ENCODE data around the gene ABCA13. TPM values are rescaled to one million over a fixed set of nuclear protein-coding genes. Genes with fewer than 3 reads are reported as not detected.

The ABCA13 gene
- total RNA-seq, 3 donors from 2014 or later (not counting 1 experiment from before 2014, with no cell fraction given) = 0.05 to 0.09 TPM; not detected in 1

- no peak for ATAC-seq
- Histone ChIP-seq H3K4me3 (ENCODE audit: low read length) (no peak overlapping the region), H3K4me1 (ENCODE audit: control insufficient read depth, insufficient read depth, low read length) (no peaks in the 10 kb centered on the region), H3K9me3 (ENCODE audit: control insufficient read depth, insufficient read depth, low read length) (no peaks in the 10 kb centered on the region), H3K36me3 (ENCODE audit: control insufficient read depth, insufficient read depth, low read length) (no peaks in the 10 kb centered on the region), H3K27ac (ENCODE audit: low read length) (no peak overlapping the region), H3K27me3 (ENCODE audit: control insufficient read depth, insufficient read depth, low read length) (no peaks in the 10 kb centered on the region)
- 100% methylated on average over 1 of the region's 1 CpG for WGBS (ENCODE audit: insufficient coverage)
- H3K27ac Mint-ChIP-seq = no peak overlapping the region
- no peak for DNase-seq
- intact Hi-C loops (cut with micrococcal nuclease) = no loop called here
- peaks cover 2 to 16% of the 10 kb centered on the region in 2 donors for H3K27me3 Mint-ChIP-seq (ENCODE audit: low read depth in 2 of 2)
- H3K36me3 Mint-ChIP-seq = no peaks in the 10 kb centered on the region
- TF ChIP-seq CTCF (IDR thresholded peaks at IDR 0.05) = no peak
- no peaks in the 10 kb centered on the region for H3K4me1 Mint-ChIP-seq
- no peak overlapping the region for H3K4me3 Mint-ChIP-seq
- peaks cover 0 to 4% of the 10 kb centered on the region in 2 donors for H3K9me3 Mint-ChIP-seq
Measured at GRCh38 chr7:48209004-48209600, 37.8 kb downstream of the ABCA13 start.

GRCh38 chr7:48213226-48213625, 42.0 kb downstream of the ABCA13 start:
- H3K4me3 Mint-ChIP-seq = no peak overlapping the region
- H3K4me1 ChIP-seq (ENCODE audit: control insufficient read depth, insufficient read depth, low read length) = no peaks in the 10 kb centered on the region
- no peak overlapping the region for H3K4me3 ChIP-seq (ENCODE audit: low read length)
- H3K27ac Mint-ChIP-seq = no peak overlapping the region
- H3K36me3 Mint-ChIP-seq = peaks cover 10% of the 10 kb centered on the region
- peaks cover 2 to 29% of the 10 kb centered on the region in 2 donors for H3K27me3 Mint-ChIP-seq (ENCODE audit: low read depth in 2 of 2)
- DNase-seq (no peak), ATAC-seq (no peak)
- no peaks in the 10 kb centered on the region for H3K36me3 ChIP-seq (ENCODE audit: control insufficient read depth, insufficient read depth, low read length)
- peaks cover 0 to 4% of the 10 kb centered on the region in 2 donors for H3K9me3 Mint-ChIP-seq
- no peak overlapping the region for H3K27ac ChIP-seq (ENCODE audit: low read length)
- no peaks in the 10 kb centered on the region for H3K9me3 ChIP-seq (ENCODE audit: control insufficient read depth, insufficient read depth, low read length)
- no peak for TF ChIP-seq CTCF (IDR thresholded peaks at IDR 0.05)
- no peaks in the 10 kb centered on the region for H3K4me1 Mint-ChIP-seq
- WGBS (ENCODE audit: insufficient coverage) = 93% methylated on average over 1 of the region's 1 CpG
- no peaks in the 10 kb centered on the region for H3K27me3 ChIP-seq (ENCODE audit: control insufficient read depth, insufficient read depth, low read length)
- intact Hi-C loops (cut with micrococcal nuclease) = no loop called here

DNA sequence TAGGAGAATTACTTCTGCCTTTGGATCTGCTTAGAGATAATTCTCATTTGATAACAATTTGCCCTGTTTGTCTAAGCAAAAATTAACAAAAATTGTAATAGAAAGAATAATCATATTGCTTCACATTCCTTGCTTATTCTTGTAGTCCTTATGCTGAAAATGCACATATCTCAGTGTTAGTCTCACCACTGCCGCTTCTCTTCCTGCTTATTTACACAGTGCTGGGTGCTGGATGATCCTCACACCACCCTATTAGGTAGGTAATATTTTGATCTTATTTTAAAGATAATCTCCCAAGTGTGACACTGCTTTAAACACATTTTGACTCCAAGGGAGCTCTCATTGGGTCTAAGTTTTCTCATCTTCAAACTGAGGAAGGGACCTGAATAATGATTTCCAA, 46.0 kb downstream of the ABCA13 start:
- no CpG with 5 or more reads among the region's 1 CpG for WGBS (ENCODE audit: insufficient coverage)
- Mint-ChIP-seq H3K36me3 (peaks cover 10% of the 10 kb centered on the region), H3K27ac (no peak overlapping the region), H3K9me3 (peaks cover 0 to 3% of the 10 kb centered on the region in 2 donors), H3K4me3 (no peak overlapping the region), H3K4me1 (no peaks in the 10 kb centered on the region), H3K27me3 (ENCODE audit: low read depth in 2 of 2) (peaks cover 2 to 29% of the 10 kb centered on the region in 2 donors)
- H3K9me3 ChIP-seq (ENCODE audit: control insufficient read depth, insufficient read depth, low read length) = no peaks in the 10 kb centered on the region
- DNase-seq (no peak), ATAC-seq (no peak)
- H3K36me3 ChIP-seq (ENCODE audit: control insufficient read depth, insufficient read depth, low read length) = no peaks in the 10 kb centered on the region
- H3K4me3 ChIP-seq (ENCODE audit: low read length) = no peak overlapping the region
- H3K27ac ChIP-seq (ENCODE audit: low read length) = no peak overlapping the region
- TF ChIP-seq CTCF (IDR thresholded peaks at IDR 0.05) = no peak
- no peaks in the 10 kb centered on the region for H3K4me1 ChIP-seq (ENCODE audit: control insufficient read depth, insufficient read depth, low read length)
- H3K27me3 ChIP-seq (ENCODE audit: control insufficient read depth, insufficient read depth, low read length) = no peaks in the 10 kb centered on the region
- intact Hi-C loops (cut with micrococcal nuclease) = no loop called here

- H3K4me1 Mint-ChIP-seq = no peaks in the 10 kb centered on the region
- Histone ChIP-seq H3K36me3 (ENCODE audit: control insufficient read depth, insufficient read depth, low read length) (no peaks in the 10 kb centered on the region), H3K9me3 (ENCODE audit: control insufficient read depth, insufficient read depth, low read length) (no peaks in the 10 kb centered on the region), H3K27me3 (ENCODE audit: control insufficient read depth, insufficient read depth, low read length) (no peaks in the 10 kb centered on the region), H3K27ac (ENCODE audit: low read length) (no peak overlapping the region), H3K4me1 (ENCODE audit: control insufficient read depth, insufficient read depth, low read length) (no peaks in the 10 kb centered on the region), H3K4me3 (ENCODE audit: low read length) (no peak overlapping the region)
- H3K36me3 Mint-ChIP-seq = peaks cover 10% of the 10 kb centered on the region
- ATAC-seq = no peak
- no peak overlapping the region for H3K4me3 Mint-ChIP-seq
- H3K27ac Mint-ChIP-seq = no peak overlapping the region
- peaks cover 2 to 29% of the 10 kb centered on the region in 2 donors for H3K27me3 Mint-ChIP-seq (ENCODE audit: low read depth in 2 of 2)
- no peak for DNase-seq
- TF ChIP-seq CTCF (IDR thresholded peaks at IDR 0.05) = no peak
- peaks cover 0 to 3% of the 10 kb centered on the region in 2 donors for H3K9me3 Mint-ChIP-seq
- intact Hi-C loops (cut with micrococcal nuclease) = no loop called here
Measured at GRCh38 chr7:48217753-48218152, 46.5 kb downstream of the ABCA13 start.

Measured in natural killer cell (primary cell).